ENCODE results near the gene DDX10.

The DDX10 gene

DNA sequence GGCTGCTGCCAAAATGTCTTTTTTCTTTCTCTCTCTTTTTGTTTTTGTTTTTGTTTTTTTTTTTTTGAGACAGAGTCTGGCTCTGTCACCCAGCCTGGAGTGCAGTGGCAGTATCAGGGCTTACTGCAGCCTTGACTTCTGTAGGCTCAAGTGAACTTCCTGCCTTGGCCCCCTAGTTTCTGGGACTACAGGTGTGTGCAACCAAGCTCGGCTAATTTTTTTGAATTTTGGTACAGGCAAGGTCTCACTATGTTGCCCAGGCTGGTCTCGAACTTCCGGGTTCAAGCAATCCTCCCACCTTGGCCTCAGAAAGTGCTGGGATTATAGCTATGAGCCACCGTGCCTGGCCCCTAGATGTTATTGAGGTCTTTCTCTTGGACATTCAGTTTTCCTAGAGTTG is 2.2 kb upstream of the DDX10 start:
- no peak for DNase-seq

DNA sequence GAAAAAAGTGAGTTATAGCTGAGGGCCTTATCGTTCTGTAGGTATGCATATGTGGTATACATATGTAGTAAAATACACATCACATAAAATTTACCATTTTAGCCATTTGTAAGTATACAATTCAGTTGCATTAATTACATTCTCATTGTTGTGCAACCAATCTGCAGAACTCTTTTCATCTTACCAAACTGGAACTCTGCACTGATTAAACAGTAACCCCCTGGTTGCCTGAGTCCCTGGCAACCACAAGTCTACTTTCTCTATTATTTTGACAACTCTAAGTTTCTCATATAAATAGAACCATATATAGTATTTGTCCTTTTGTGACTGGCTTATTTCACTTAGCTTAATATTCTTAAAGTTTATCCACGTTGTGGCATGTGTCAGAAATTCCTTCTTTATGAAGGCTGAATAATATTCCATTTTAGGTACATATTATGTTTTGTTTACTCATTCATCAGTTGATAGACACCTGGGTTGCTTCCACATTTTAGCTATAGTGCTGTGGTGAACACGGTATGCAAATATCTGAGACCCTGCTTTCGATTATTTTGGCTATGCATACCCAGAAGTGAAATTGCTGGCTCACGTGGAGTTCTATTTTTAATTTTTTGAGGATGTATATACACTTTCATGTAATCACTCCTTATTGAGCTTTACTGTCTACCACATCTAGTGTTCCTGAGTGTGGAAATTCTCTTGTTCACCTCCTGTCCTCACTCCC is 1.6 kb upstream of the DDX10 start:
- DNase-seq = no peak

DNA sequence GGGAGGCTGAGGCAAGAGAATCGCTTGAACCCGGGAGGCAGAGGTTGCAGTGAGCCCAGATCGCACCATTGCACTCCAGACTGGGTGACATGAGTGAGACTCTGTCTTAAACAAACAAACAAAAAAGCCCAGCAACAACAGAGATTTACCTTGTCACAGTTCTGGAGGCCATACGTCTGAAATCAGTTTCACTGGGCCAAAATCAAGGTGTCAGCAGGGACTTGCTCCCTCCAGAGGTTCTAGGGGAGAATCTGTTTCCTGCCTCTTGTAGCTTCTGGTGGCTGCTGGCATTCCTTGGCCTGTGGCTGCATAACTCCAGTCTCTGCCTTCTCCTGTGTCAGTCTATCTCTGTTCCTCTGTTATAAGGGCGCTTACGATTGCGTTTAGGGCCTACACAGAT is 1.5 kb downstream of the DDX10 start:
- DNase-seq = no peak

DNA sequence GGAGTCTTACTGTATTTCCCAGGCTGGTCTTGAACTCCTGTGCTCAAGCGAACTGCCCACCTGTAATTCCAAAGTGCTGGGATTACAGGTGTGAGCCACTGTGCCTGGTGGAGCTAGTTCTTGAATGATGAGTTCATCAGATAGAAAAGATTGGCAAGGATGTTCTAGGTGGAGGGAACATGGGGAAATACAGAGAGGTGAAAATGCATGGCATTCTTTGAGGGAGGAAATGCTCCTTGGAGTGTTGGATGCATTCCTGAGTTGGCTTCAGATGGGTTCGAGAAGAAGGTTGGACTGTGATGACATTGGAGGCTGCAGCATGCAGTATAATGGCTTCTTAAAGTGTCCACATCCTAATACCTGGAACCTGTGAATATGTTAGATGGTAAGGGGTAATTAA is 4.4 kb downstream of the DDX10 start:
- no peak for DNase-seq

DNA sequence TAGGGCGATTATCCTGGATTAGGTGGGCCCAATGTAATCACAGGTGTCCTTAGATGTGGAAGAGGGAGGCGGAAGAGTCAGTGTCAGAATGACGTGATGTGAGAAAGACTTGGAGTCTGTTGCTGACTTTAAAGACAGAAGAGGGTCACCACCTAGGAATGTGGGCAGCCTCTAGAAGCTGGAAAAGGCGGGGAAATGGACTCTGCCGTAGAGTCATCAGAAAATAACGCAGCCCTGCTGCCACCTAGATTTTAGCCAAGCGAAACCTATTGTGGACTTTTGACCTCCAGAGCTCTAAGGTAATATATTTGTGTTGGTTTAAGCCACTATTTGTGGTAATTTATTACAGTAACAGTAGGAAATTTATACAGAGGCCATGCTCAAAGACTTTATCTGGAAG is 4.8 kb downstream of the DDX10 start:
- no peak for DNase-seq

DNA sequence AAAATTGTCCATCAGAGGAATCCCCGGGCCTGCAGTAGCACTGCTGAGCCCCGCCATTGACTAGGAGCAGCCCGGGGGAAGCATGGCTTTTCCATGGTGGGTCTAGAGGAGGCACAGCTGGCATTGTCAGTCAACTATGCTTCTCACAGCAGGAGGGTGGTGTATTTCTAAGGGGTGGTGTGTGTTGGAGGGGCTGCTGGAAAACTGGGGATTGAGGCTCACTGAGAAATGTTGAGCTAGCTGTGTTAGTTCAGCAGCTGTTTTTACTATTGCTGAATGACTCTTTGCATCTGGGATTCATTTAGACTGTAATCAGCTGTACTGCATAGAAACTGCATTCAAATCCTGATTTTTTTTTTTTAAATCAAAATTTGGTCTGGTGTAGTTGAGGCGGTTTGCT is 5.6 kb downstream of the DDX10 start:
- DNase-seq = no peak

DNA sequence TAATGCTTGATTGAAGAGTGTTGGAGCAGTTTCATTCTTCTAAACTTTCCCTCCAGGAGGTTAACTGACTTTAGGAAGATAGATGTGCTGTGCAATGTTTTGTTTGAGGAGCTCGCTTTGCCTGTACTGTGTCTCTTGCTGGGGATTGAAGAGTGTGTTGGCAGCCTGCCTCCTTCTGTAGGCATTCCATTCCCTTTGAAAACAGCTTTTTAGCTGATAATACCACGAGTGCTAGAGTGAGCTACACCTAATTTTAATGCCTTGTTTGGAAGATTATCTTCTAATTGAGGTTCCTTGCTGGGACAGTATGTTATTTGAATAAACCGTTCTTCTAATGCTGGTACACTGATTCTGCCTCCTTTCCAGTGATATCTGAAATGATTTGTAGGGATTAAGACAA is 7.2 kb downstream of the DDX10 start:
- DNase-seq = peak; percentile 19

DNA sequence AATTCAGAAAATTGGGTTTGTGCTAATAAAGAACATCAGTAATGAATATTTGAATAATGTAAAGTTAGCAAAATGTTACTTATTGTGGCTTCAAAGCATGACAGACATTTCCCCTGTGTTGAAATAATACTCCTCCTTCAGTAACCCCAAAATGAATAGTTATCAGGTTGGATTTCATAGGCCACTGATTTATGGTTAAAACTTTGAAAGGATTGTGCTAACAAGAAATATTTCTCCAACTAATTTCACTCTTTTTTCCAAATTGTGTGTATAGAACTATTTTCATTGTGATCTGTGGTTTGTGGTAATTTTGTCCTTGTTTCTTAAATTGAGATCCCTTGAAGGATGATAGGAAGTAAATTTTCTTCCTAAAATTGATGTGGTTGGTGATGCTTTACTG is 7.9 kb downstream of the DDX10 start:
- DNase-seq = no peak

DNA sequence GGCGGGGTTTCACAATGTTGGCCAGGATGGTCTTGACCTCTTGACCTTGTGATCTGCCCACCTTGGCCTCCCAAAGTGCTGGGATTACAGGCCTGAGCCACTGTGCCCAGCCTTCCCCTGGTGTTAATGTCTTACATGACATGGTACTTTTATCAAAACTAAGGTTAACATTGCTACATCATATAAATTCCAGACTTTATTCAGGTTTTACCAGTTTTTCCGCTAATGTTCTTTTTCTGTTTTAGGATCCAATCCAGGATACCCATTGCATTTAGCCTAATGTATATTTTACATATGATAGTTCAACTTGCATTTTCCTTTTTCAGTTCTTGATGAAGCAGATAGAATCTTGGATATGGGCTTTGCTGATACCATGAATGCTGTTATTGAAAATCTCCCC is 14.2 kb downstream of the DDX10 start:
- no peak for DNase-seq

DNA sequence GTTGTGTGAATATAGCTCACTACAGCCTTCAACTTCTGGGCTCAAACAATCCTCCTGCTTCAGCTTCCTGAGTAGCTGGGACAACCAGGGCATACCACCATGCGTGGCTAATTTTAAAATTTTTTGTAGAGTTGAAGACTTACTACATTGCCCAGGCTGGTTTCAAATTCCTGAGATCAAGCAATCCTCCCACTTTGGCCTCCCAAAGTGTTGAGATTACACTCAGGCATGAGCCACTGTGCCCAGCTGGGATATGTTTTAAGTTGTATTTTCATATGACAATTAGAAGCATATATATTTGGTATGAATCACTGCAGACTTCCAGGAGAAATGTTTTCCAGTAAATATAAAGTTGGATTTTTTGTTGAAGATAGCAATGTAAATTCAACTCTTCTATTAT is 15.4 kb downstream of the DDX10 start:
- DNase-seq = no peak

DNA sequence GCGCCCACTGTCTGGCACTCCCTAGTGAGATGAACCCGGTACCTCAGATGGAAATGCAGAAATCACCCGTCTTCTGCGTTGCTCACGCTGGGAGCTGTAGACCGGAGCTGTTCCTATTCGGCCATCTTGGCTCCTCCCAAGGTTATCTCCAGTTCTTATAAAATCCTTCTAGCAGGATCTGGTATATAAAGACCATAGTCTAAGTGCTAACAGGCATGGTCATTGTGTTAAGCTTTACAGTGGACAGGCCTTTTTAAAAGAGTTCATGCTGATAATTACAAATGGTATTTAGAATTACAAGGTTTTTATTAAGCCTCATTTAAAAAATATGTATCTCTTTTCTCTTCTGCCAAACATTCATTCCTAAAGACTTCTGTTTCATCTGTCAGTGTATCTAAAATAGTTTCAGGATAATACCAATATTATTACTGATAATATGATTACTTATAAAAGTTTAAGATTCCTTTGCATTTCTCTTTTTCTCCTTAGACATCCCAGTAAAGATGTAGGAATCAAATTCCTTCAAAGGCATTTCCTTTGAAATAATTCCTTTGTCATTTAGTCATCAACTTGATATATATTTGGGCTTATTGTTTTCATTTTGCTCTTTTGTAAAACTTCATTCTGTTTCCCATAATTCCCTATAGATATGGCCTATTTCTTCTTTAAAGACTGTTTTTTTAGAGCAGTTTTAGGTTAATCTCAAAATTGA is 20.7 kb downstream of the DDX10 start:
- no peak for DNase-seq

DNA sequence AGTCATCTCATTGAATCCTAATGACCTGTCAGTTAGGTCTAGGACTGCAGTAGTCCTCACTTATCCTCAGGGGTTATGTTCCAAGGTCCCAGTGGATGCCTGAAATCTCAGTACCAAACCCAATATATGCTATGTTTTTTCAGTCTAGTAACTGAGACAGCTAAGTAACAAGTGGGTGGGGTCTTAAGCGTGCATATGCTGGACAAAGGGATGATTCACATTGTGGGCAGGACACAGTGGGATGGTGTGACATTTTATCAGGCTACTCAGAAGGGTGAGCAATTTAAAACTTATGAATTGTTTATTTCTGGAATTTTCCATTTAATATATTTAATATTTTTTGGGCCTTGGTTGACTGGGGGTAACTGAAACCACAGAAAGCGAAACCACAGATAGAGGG is 29.0 kb downstream of the DDX10 start:
- no peak for DNase-seq

DNA sequence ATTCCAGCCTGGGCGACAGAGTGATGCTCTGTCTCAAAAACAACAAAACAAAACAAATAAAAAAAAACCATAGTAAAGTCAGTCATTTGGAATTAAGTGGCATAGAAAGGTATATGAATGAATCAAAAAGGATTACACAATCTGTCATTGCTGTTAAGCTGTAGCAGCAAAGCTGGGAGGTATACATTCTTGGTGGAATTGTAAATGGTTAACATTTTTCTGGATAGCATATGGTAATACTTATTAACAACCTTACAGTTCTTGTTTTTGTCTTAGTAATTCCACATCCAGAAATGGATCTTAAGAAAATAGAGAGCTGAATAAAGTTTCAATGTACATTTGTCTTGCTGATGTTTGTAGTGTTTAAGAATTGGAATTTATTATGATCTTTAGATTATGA is 30.0 kb downstream of the DDX10 start:
- DNase-seq = no peak

DNA sequence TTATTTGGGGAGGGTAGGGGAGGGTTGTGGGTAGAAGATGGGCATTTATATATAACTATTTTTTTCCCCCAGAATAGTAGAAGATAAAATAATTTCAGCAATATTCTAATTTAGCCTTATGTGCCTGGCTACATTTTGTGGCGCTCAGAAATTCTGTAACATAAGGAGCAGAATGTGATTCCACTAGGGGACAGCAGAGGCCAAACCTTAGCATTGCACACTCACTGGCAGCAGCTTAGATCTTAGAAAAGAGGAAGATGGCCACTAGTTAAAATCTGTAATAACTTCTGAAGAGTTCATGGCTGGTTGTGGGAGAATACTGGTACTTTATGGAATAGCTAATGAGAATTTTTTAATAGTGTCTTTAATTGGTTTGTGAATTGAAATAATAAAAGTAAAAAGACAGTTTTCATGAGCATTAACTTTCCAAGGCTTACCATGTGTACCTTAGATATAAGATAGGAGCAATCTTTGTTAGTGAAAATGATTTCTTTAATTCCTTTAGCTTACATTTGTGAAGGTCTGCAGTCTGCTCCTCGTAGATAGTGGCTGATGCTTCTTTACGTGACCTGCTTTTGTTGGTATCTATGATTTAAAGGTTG is 33.1 kb downstream of the DDX10 start:
- DNase-seq = peak; percentile 48

DNA sequence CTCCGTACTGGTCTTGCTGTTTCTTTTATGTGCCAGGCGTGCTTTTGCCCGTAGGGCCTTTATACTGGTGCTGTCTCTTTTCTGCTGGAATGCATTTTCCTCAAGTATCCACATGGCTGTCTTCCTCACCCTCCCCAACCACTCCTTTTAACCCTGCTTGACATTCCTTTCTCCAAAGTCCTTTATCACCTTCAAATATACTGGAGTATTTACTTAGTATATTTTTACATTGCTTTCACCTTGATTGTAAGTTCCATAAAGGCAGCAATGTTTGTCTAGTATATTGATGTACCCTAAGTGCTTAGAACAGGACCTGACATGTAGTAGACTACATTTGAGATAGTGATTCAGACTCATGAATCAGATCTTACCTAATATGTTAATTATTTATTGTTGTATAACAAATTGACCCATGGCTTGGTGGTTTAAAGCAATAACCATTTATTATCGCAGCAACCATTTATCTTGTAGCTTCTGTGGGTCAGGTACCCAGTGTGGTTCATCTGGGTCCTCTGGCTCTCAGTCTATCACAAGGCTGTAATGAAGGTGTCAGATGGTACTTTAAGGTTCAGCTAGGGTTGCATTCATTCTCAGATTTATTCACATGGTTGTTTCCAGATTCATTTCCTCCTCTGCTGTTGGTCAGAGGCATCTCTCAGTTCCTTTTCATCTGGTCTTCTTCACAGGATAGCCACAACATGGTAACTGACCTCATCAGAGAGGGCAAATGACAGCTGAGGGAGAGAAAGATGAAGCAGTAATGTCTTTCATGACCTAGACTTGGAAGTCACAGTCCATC is 34.2 kb downstream of the DDX10 start:
- DNase-seq = no peak

DNA sequence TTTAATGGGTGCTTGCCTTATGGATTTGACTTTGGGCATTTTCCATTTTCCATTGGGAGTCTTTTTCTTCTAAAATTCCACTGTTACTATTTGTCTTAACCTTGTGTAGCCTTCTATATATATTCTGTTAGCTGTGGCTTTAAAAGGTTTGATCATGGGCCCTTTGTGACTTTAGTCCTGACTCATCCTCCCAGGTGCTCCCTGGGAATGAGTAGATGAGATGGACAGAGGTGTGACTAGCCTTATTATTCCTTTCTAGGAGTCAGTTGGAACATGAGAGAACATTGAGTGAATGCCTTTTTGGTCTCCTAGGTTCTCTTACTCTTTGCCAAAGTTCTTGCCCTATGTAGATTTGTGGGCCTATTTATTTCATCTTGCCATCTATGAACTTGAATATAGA is 39.0 kb downstream of the DDX10 start:
- no peak for DNase-seq

DNA sequence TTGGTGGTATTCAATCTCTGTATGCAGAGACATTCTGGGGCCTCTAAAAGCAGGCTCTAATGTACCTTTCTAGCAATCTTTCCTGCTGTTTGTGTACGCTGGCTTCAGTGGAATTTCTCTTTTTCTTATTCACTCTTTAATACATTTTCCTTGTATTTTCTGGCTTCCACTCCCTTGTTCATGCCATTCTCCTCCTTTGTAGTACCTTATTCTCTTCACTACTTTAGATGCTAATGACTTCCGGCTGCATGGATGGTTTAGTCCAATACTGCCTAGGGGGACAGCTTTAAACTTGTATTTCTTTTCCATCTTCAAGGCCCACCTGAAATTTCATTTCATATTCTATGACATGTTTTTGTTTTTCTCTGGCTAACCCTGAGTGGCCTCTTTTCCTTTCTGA is 40.2 kb downstream of the DDX10 start:
- no peak for DNase-seq

DNA sequence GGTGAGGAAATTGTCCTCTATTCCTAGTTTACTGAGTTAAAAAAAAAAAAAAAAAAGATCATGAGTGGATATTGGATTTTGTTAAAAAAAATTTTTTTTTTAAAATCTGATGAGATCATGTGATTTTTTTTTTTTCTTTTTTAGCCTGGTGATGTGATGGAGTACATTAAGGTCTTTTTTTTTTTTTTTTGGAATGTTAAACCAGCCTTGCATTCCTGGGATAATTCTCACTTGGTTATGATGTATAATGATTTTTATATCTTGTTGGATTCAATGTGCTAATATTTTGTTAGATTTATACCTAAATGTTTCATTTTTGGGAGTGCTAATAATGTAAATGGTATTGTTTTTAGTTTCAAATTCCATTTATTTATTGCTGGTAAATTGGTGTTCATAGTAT is 43.3 kb downstream of the DDX10 start:
- no peak for DNase-seq

DNA sequence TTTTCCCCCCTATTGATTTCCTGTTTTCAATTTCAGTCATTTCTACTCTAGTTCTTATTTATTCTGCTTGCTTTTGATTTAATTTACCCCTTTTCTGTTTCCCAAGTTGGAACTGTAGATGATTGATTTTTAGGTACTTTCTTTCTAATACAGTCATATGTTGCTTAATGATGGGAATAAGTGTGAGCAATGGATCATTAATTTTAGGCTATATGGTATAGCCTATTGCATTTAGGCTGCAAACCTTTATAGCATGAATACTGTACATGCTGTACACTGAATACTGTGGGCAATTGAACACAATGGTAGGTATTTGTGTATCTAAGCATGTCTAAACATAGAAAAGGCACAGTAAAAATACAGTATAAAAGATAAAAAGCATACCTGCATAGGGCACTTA is 44.9 kb downstream of the DDX10 start:
- DNase-seq = no peak

DNA sequence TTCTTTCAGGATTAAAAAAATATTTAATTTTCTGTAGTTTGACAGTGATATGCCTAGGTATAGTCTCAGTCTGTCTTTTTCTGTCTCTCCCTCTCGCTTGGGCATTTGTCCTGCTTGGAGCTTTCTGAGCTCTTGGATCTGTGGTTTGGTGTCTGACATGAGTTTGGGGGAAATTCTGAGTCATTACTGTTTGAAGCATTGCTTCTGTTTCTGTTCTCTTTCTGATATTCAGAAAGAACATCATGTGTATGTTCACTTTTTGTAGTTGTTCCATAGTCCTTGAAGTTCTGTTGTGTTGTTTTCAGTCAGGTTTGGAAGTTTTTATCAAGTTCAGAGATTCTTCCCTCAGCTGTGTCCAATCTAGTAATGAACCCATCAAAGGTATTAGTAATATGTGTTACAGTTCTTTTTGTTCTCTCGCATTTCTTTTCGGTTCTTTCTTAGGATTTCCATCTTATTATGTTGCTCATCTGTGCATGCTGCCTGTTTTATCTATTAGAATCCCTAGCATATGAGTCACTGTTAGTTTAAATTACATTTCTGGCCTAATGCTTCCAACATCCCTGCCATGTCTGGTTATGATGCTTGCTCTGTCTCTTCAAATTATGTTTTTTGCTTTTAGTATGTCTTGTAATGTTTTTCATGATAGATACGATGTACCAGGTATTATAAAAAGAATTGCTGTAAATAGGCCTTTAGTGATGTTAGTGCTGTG is 48.4 kb downstream of the DDX10 start:
- DNase-seq = no peak

DNA sequence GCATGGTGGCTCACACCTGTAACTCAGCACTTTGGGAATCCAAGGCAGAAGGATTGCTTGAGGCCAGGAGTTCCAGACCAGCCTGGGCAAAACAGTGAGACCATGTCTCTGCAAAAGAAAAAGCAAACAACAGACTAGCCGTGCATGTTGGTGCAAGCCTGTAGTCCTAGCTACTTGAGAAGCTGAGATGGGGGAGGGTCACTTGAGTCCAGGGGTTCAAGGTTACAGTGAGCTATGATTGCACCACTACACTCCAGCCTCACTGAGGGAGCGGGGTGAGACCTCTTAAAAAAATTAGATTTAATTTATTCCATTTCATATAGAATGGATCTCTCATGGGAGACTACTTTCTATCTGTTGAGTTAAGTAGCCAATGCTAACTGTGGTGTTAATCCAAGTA is 50.4 kb downstream of the DDX10 start:
- DNase-seq = no peak

DNA sequence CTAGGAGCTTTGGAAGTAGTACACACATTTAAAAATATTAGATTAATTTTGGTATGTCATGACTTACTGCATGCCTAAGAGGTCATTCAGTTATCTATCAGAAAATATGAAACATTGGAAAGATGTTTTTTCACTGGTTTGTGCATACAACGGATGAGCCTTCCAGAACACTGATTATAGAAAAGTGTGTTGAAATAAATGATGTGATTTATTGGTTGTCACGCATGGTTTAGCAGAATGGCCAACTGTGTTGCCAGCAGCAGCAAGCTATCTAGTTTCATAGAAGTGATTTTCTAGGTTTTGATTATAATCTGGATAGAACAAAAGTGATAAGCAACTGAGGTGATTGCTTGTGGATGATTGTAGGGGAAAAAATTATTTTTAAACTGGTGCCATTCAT is 53.6 kb downstream of the DDX10 start:
- DNase-seq = peak; percentile 14

All from NCI-H446 treated with DMSO at 0.1 percent for 48 hours (cell line).